SK-N-SH (cell line): ENCODE measurements around the gene SLC22A6.

ENCODE experiments used
- CTCF ChIP-seq: fragments of 200-600 bp; sonication (generic); IDR thresholded peaks from 2 replicates; pipeline ENCODE4 v1.6.1; 2017; ENCODE audit warnings: antibody characterized with exemption, mild to moderate bottlenecking, moderate library complexity
- TAF1 ChIP-seq: IDR thresholded peaks from 2 replicates; pipeline ENCODE4 v1.6.1; 2012; ENCODE audit warnings: low read depth, mild to moderate bottlenecking, low read length, moderate library complexity, borderline replicate concordance

GRCh38 chr11:62983536-62984199 lies 1.1 kb downstream of the SLC22A6 start:
- TF ChIP-seq CTCF, result no peak
- TF ChIP-seq TAF1, result no peak
